GM15510 (cell line): ENCODE measurements around the gene PCSK5.

Experiments used
- POLR2A ChIP-seq: IDR thresholded peaks from 3 replicates; pipeline ENCODE4 v1.6.1; 2011; ENCODE audit warnings: borderline replicate concordance; ENCODE audit not compliant: insufficient read length; ENCODE audit errors: extremely low read depth

Gene PCSK5

DNA sequence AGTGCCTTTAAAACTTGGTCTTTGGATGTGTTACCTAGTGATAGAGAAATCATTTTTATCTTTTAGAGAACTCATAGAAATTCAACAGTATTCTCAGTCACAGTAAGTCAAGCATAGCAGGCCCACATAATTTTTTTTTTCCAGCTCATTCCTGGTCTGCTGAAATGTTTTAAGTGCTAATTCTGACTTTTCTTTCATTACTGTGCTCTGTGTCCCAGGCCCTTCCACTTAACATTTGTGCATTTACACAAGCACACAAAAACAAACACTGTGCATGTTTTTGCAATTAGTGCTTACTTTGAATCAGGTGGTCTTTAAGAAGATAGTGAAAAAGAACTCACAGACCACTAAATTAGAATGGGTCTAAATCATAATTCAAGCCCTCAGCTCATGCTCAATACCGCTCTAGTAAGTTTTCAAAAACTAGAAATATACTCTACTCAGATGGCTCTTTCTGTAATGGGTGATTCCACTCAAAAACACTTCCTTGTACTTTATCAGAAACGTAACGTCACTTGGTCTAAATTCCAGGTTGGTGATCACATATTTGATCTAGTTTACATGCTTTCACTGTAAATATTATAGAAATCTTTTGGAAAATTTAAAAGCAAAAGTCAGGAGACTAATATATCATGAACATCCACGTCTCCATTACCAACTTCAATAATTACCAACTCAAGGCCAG, 107.8 kb downstream of the PCSK5 start:
- no peak for TF ChIP-seq POLR2A

DNA sequence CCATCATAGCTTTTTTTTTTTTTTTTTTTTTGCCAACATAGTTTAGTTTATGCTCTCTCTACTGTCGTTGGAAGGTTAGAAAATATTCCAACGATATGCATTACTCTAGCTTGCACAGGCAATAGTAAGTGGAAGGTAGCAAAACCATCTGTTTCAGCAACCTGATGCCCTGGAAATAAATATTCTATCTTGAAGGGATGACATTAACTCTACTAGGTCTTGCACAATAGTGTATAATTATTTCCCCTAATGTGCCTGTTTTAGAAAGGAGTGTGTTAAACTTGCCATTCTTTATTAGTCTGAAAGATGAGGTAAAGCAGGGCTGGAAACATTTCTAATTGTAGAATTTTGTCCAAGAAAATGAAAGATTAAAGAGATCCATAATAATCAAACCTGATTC, 111.0 kb downstream of the PCSK5 start:
- no peak for TF ChIP-seq POLR2A

DNA sequence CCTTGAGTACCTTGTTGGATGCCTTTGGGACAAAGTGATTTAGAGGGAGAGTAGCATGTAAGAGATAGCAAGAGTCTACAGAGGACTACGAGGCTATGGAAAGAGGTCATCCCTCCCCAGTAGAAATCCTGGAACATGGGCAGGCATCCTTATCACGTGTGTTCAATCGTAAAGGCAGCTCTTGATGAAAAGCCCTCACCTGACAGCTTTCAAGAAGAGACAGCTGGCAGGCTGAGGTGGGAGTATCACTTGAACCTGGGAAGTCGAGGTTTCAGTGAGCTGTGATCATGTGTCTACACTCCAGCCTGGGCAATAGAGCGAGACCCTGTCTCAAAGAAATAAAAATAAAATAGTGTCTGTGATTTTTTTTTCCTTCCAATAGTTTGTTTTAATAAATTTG, 112.6 kb downstream of the PCSK5 start:
- no peak for TF ChIP-seq POLR2A

DNA sequence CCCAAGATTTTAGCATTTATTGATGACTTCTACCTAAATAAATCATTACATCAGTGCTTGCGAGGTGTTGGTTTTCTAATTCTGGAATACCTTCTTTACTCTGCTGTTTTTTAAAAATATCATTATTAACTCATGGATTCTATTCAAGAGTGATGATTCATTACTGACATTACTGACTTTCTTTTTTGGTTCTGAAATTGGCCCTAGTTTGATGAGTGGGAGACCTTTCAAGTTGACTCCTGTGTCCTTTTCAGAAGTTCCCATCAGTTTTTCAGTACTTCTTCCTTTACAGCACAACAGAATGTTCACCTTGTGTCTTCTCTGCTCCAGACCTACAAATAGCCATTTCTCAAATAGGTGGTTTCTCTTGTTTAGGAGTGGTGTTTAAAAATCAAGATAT, 114.1 kb downstream of the PCSK5 start:
- TF ChIP-seq POLR2A: no peak

DNA sequence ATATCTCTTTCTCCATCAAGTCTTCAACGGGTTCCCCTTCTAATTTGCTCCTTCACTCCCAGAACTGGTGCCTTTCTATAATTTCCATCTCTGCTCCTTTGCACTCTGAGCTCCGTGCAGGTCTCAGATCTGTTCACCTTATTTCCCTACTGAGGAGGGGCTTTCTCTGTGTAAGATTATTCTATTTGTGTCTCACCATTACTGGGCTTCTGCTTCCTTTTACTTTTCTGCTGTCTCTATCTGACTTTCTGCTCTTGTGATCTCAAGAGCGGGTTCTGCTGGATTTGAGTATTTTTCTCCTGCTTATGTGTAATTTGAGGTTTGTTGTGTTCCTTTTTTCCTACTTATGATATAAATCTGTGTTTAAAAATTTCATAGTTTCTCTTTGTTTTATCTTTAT, 117.5 kb downstream of the PCSK5 start:
- TF ChIP-seq POLR2A: no peak

DNA sequence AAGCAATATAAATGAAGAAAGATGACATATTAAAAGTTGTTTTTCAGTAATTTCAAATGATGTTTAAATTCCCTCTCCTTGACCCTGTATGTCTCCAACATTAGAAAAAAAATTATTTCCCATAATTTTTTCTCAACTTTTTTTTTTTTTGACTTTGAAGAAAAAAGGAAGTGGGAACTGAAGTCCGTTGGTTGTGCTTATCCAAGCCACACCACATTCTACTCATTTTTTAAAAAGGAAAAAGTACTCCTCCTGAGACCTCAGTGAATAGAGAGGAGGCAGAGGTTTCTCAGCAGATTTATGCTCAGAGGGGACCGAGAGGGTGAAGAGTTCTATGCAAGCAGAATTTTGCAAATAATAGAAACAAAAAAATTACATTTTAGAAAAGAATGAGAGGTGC, 123.3 kb downstream of the PCSK5 start:
- TF ChIP-seq POLR2A: no peak

DNA sequence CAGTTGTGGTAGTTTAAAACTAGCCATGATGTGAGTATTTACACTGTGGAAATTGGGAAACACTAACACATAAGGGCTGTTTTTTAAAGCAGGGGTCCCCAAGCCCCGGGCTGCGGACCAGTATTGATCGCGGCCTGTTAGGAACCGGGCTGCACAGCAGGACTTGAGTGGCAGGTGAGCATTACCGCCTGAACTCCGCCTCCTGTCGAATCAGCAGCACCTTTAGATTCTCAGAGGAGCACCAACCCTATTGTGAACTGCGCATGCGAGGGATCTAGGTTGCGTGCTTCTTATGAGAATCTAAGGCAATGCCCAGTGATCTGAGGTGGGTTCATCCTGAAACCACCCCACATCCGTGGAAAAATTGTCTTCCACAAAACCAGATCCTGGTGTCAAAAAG, 127.8 kb downstream of the PCSK5 start:
- no peak for TF ChIP-seq POLR2A

DNA sequence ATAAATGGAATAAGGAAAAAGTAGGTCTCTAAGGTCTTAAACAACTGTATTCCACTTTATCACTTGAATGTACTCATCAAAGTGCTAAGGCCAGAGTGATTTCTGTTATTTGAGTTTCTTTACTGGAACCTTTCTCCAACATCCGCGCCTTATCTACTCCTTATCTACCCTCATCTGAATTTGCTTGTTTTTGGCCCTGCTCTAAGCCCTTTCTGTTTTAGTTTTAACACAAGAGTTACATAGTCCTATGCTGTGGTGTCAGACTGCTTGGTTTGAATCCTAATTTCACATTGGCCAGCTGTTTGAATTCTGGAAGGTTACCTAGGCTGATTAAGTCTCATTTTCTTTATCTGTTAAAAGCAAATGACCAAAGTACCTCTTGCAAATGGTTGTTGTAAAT, 128.3 kb downstream of the PCSK5 start:
- no peak for TF ChIP-seq POLR2A

DNA sequence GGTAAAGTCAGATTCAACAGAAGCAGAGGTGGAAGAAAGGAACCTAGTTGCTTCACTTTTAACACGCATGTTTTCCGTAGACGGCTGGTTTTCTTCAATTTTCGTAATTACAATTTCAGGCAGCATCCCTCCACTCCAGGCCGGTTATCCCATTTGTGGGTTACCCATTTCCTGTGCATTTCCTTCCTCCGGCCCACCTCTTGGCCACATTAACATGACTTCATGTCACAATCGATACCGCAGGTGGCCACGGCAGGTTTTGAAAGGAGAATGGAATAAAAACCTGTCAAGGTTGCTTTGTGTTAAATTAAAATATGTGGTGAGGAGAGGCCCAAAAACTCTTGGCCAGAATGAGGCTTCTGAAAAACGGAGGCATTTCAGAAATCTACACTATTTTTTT, 130.2 kb downstream of the PCSK5 start:
- TF ChIP-seq POLR2A: no peak

DNA sequence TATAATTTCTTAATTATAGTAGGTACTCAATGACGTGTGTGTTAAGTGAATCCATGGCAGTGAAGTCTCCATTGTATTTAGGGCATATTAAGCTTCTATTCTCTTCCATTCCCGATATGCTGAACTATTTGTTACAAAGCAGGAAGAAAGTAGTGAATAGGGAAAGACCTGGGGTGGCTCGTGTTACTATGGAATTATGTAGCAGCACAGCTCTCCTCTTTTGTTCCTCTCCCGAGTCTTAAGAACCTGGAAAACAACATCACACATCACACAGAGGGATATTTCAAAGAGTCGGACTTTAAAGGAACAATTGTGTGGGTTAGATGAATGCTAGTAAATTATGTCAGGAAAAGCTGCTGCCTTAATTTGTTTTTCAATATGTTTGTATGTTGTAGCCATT, 131.8 kb downstream of the PCSK5 start:
- TF ChIP-seq POLR2A: no peak

DNA sequence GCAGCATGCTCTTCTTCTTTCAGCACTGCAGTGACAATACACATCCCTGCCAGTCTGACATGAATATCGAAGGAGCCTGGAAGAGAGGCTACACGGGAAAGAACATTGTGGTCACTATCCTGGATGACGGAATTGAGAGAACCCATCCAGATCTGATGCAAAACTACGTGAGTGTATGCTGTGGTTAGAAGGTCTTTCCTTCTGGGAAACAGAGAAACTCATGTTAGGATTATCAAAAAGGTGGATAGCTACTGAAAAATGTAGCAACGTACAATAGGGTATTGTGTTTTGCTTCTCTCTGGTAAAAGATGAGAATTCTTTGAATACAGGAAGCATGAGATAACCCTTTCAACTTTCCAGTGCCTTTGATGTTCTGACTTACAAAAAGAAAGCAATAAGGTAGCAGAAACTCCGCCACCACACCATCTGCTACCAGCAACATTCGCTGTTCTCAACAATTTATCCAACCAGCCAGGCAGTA, 133.3 kb downstream of the PCSK5 start:
- no peak for TF ChIP-seq POLR2A

DNA sequence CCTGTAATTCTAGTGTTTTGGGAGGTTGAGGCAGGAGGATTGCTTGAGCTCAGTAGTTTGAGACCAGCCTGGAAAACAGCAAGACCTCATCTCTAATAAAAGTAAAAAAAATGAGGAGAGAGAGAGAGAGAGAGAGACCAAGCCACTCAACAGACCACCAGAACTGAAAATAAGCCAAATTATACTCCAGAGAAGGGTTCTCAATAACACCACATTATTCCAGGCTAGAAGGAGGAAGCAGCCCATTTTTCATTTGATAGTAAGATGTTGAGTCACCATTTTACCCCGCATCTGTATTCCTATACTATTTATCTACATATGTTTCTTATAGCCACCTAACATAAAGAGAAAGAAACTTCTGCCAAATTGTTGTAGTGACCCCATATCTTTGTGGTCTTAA, 134.8 kb downstream of the PCSK5 start:
- no peak for TF ChIP-seq POLR2A

DNA sequence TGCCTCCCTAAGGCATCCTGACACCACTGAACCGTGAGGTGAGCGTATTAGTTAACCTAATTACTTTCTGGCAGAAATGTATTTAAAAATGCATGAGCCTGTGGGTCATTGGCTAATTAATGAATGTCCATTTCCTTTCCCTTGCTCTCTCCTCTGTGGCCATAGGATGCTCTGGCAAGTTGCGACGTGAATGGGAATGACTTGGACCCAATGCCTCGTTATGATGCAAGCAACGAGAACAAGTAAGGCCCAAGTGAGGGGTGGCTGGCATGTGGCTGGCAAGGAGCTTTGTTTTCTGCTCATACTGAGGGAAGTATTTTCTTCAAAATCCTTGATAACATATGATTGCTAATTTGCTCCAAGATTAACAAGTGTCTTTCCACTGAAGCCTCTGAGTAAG, 136.3 kb downstream of the PCSK5 start:
- no peak for TF ChIP-seq POLR2A

DNA sequence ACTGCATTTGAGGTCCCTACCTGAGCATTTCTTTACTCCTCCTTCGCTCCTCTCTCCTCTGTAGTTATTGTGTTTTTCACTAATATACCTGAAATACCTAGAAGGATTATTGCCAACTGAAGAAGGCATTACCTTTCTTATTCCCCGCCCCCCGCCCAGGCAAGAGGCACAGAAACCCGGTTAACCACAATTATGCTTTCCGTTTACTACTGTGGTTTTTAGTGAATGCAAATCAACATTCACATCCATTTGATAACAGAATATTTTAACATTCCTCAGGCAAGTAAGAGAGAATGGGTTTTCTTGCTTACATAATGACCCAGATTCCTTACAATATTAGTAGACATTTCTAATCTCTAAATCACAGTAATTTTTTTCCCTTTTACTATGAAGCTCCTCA, 136.9 kb downstream of the PCSK5 start:
- TF ChIP-seq POLR2A: no peak

DNA sequence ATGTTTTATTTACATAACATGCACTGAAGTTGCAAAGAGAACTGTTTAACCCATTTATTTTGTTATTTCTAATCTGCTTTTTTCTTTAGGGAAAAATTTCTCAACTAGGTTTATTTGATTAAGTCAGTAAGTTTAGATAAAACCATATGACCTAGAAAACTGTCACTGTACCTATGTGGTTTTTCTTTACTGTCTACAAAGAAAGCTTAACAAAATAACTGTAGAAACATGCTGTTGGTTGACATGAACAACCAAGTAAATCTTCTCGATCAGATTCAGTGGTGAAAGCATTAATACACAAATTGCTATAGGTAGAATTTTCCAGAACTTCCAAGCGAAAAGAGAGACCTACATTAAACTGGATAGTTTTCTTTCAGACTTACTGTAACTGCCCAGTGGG, 137.4 kb downstream of the PCSK5 start:
- TF ChIP-seq POLR2A: no peak

DNA sequence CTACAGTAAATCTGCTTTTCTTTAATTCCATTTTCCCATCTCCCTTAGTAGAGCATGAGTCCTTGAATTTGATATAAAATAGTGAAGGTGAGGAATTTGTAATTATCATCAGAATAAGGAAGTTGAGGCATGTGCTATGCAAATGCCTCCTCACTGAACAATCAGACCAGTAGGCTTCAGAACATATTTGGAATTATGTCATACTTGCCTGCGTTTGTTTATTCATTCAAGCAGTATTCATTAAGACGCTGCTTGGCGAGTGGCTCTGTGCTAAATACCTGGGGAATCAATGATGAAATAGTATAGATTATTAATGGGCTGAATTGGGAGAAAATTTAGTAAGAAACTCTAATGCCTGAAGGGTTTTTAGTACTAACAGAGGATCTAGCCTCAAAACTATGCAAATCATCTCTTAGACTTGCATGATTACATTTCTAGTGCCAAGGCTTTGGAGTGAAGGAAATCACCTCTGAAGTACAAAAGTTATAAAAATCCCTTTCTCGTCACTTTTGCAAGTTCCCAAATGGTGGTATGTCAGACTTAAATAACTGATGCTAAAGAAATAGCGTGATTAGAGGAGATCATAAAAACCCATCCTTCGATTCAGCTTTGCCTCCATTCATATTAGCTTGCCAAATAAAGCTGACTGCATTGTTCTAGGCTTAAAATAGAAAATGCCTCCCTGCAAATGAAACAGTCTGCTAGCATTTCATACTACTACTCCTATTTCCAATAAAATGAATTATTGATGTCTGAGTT, 141.7 kb downstream of the PCSK5 start:
- no peak for TF ChIP-seq POLR2A
